BE2C (cell line): ENCODE results near the gene DOCK9.
"Not testable (repeated sequence)": the region's sequence is repeated elsewhere in the genome, so short reads cannot be mapped to it uniquely, and the experiment has no call there.

ENCODE experiments used
- DNase-seq: peaks from one replicate; pipeline ENCODE4 v3.0.0-alpha.2; 2020
- H3K27me3 ChIP-seq: fragments of 250-450 bp; sonication (Bioruptor Pico); 2 replicates; pipeline ENCODE4 v1.5.1; 2020; ENCODE audit warnings: mild to moderate bottlenecking
- H3K36me3 ChIP-seq: fragments of 250-450 bp; sonication (Bioruptor Pico); 2 replicates; pipeline ENCODE4 v1.5.1; 2020; ENCODE audit warnings: mild to moderate bottlenecking
- H3K4me1 ChIP-seq: fragments of 250-450 bp; sonication (Bioruptor Pico); 2 replicates; pipeline ENCODE4 v1.5.1; 2020
- H3K4me3 ChIP-seq: 2 replicates; pipeline ENCODE4 v1.5.1; 2011; ENCODE audit warnings: low read depth, low read length
- H3K9me3 ChIP-seq: fragments of 250-450 bp; sonication (Bioruptor Pico); 2 replicates; pipeline ENCODE4 v1.5.1; 2020
- TF ChIP-seq, protein P1 (sequence below): IDR thresholded peaks from 2 replicates; pipeline ENCODE4 v1.5.1; 2012; ENCODE audit warnings: mild to moderate bottlenecking, low read depth, low read length

Gene DOCK9

DNA sequence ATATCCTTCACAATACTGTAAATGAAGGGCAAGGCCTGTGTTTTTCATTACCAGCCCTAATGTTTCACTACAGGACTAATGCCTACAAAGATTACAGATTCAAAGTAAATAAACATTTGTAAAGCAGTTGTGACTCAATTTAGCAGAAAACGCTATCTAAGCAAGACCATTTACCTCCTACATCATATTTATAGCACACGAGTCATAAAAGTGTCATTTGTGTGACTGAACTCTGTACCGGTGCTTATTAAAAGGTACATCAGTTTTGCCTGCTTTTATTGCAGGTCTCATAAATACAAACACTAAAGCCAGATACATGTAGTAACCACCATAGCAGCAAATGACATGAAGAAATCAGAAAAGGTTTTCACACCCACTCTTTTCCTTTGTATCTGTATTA, 163.9 kb downstream of the DOCK9 start:
- H3K4me1 ChIP-seq, result no peaks in the 10 kb centered on the region
- DNase-seq, result no peak
- no peaks in the 10 kb centered on the region for H3K36me3 ChIP-seq
- H3K27me3 ChIP-seq, result no peaks in the 10 kb centered on the region
- TF ChIP-seq, protein P1, sequence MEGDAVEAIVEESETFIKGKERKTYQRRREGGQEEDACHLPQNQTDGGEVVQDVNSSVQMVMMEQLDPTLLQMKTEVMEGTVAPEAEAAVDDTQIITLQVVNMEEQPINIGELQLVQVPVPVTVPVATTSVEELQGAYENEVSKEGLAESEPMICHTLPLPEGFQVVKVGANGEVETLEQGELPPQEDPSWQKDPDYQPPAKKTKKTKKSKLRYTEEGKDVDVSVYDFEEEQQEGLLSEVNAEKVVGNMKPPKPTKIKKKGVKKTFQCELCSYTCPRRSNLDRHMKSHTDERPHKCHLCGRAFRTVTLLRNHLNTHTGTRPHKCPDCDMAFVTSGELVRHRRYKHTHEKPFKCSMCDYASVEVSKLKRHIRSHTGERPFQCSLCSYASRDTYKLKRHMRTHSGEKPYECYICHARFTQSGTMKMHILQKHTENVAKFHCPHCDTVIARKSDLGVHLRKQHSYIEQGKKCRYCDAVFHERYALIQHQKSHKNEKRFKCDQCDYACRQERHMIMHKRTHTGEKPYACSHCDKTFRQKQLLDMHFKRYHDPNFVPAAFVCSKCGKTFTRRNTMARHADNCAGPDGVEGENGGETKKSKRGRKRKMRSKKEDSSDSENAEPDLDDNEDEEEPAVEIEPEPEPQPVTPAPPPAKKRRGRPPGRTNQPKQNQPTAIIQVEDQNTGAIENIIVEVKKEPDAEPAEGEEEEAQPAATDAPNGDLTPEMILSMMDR, result no peak
- H3K9me3 ChIP-seq, result no peaks in the 10 kb centered on the region
- H3K4me3 ChIP-seq, result no peak overlapping the region

DNA sequence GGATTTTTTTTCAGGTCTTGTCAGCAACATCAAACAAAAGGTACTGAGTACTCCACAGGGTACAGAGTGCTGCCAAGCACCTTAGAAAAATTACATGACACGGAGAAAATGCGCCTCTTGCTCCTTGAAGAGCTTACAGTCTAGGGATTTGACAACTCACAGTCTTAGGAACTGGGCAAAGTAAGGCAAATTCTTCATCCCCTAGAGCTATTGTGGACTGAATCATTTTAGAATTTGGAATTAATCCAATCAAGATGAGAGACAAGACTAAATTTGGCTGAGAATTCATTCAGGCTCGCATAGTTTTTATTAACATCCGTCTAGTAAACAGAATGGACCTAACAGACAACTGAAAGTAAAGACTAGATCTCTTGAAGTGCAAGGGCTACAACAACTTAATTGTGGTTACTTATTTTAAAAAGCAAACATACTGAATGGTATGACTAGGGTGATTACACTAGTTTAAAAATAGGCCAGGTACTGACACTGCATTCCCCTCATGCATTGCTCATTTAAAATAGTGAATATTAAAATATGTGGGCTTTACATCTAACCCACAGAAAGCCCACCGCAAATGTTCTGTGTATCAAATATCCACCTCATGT, 165.6 kb downstream of the DOCK9 start:
- not testable (repeated sequence) for H3K36me3 ChIP-seq, H3K9me3 ChIP-seq

DNA sequence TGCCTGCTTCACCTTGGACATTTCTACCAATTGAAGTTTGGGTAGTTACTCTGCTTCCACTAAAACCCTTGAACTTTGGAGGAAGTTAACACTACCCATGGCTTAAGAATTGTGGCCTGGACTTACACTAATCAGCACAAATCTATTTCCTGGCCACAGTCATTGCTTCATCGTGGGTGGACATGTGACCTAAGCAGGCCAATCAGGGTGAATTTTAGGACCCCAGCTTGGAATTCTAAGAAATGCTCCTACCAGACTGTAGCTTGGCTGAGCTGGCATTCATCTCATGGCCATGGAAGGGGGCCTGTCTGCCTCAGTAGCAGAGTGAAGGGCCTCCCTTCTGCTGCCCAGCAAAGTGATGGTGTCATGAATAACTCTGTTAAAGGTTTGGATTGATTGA, 167.1 kb downstream of the DOCK9 start:
- DNase-seq, result no peak
- no peaks in the 10 kb centered on the region for H3K9me3 ChIP-seq
- TF ChIP-seq, protein P1, result no peak
- no peaks in the 10 kb centered on the region for H3K27me3 ChIP-seq
- H3K4me3 ChIP-seq, result no peak overlapping the region
- H3K36me3 ChIP-seq, result no peaks in the 10 kb centered on the region
- no peaks in the 10 kb centered on the region for H3K4me1 ChIP-seq

More for the DNA sequence above, 165.6 kb downstream of the DOCK9 start:
- H3K27me3 ChIP-seq, H3K4me1 ChIP-seq, H3K4me3 ChIP-seq, DNase-seq: not testable (repeated sequence)

DNA sequence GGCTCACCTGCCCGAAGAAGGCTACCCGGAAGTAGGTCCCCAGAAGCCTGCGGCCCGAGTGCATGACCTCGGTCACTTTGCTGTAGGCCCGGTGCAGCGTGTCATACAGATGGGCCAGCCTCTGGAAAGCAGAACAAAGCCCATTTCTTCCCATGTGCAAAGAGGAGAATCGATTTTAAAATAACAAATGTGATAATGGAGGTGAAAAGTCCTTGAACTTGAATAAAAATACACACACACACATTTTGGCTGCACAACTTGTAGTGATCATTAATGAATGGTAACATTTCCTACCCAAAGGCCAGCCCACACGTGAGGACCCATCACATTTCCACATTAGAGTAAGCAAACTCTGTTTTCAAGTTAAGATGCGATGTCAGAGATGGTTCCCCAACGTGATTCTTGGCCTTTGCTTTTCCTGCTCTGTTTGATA, 168.5 kb downstream of the DOCK9 start:
- TF ChIP-seq, protein P1, result no peak
- H3K9me3 ChIP-seq, result no peaks in the 10 kb centered on the region
- no peaks in the 10 kb centered on the region for H3K36me3 ChIP-seq
- no peak for DNase-seq
- no peak overlapping the region for H3K4me3 ChIP-seq
- H3K4me1 ChIP-seq, result no peaks in the 10 kb centered on the region
- no peaks in the 10 kb centered on the region for H3K27me3 ChIP-seq

DNA sequence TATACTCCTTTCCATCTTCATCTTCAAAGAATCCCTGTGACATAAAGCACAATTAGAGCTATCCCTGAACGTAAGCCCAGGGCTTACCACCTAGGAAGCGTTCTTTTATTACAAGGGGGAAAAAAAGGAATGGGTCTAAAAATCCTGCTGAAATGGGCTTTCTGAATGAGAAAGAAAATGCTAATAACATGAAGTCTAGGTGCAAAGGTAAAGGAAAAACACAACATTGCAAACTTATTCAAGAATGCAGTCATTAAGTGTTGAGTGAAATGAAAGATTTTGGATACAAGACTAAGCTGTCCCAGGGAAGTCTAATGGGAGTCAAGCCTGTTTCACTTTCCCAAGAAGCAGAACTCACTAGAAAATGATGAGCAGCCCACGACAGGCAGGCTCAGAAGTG, 170.1 kb downstream of the DOCK9 start:
- TF ChIP-seq, protein P1, result no peak
- no peaks in the 10 kb centered on the region for H3K36me3 ChIP-seq
- no peak for DNase-seq
- no peaks in the 10 kb centered on the region for H3K9me3 ChIP-seq
- H3K27me3 ChIP-seq, result no peaks in the 10 kb centered on the region
- no peaks in the 10 kb centered on the region for H3K4me1 ChIP-seq
- no peak overlapping the region for H3K4me3 ChIP-seq

DNA sequence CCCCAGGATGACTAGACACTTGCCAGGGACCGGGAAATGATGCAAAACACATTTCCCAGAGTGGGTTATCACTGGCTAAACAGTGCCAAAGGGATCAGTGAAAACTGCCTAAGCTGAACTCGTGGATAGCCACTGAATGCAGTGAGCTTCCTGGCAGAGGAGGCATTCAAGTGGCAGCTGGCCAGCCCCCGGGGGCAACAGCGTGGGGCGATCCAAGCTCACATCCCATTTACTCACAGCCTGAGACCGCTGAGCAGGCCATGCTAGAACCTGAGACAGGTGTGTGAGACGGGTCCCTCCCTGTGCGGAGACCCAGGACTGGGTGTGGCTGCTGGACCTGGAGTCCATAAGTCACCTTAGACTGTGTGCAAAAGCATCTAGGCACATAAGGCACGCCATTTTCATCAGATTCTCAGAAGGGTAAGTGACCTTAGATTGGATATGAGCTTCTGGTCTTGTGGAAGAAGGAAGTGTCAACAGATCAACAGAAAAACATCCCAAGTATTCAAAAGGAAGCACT, 173.5 kb downstream of the DOCK9 start:
- Histone ChIP-seq H3K9me3 (no peaks in the 10 kb centered on the region), H3K4me3 (no peak overlapping the region), H3K27me3 (no peaks in the 10 kb centered on the region), H3K36me3 (no peaks in the 10 kb centered on the region), H3K4me1 (no peaks in the 10 kb centered on the region)
- TF ChIP-seq, protein P1, result no peak
- no peak for DNase-seq
